ENCODE results near the gene ZNF322.
"Not testable (repeated sequence)": the region's sequence is repeated elsewhere in the genome, so short reads cannot be mapped to it uniquely, and the experiment has no call there.

- TF ChIP-seq, protein P1, sequence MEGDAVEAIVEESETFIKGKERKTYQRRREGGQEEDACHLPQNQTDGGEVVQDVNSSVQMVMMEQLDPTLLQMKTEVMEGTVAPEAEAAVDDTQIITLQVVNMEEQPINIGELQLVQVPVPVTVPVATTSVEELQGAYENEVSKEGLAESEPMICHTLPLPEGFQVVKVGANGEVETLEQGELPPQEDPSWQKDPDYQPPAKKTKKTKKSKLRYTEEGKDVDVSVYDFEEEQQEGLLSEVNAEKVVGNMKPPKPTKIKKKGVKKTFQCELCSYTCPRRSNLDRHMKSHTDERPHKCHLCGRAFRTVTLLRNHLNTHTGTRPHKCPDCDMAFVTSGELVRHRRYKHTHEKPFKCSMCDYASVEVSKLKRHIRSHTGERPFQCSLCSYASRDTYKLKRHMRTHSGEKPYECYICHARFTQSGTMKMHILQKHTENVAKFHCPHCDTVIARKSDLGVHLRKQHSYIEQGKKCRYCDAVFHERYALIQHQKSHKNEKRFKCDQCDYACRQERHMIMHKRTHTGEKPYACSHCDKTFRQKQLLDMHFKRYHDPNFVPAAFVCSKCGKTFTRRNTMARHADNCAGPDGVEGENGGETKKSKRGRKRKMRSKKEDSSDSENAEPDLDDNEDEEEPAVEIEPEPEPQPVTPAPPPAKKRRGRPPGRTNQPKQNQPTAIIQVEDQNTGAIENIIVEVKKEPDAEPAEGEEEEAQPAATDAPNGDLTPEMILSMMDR (IDR thresholded peaks at IDR 0.05; ENCODE audit: low read depth, low read length), result not testable (repeated sequence)
- not testable (repeated sequence) for TF ChIP-seq EZH2phosphoT487 (IDR thresholded peaks at IDR 0.05; ENCODE audit: low read depth)
Observed at GRCh38 chr6:26689324-26689947, 29.9 kb upstream of the ZNF322 start.
